Left renal cortex interstitium (tissue), 4 donors: ENCODE results near the gene PRR14. TPM values are rescaled to one million over a fixed set of nuclear protein-coding genes. Genes with fewer than 3 reads are reported as not detected.
A peak's percentile ranks its signal among the peaks of the same experiment; 100 is the strongest.

ENCODE experiments used
- DNase-seq, 4 donors: peaks; one replicate each; pipeline ENCODE4 v3.0.0-alpha.2; 2013; ENCODE audit warnings: low read depth in 4 of 4, low spot score in 2 of 4, missing footprints in 1 of 4
- polyA plus RNA-seq, 4 donors: library from polyadenylated mRNA; unstranded; fragments of 120-200 nt; gene quantifications; one replicate each; pipeline ENCODE4 v1.2.1, GENCODE V29; 2013; ENCODE audit not compliant: insufficient read length in 4 of 4

The PRR14 gene
- 10 to 100 TPM; 38.2 to 54.8 (median 46.0) TPM for polyA plus RNA-seq

DNA sequence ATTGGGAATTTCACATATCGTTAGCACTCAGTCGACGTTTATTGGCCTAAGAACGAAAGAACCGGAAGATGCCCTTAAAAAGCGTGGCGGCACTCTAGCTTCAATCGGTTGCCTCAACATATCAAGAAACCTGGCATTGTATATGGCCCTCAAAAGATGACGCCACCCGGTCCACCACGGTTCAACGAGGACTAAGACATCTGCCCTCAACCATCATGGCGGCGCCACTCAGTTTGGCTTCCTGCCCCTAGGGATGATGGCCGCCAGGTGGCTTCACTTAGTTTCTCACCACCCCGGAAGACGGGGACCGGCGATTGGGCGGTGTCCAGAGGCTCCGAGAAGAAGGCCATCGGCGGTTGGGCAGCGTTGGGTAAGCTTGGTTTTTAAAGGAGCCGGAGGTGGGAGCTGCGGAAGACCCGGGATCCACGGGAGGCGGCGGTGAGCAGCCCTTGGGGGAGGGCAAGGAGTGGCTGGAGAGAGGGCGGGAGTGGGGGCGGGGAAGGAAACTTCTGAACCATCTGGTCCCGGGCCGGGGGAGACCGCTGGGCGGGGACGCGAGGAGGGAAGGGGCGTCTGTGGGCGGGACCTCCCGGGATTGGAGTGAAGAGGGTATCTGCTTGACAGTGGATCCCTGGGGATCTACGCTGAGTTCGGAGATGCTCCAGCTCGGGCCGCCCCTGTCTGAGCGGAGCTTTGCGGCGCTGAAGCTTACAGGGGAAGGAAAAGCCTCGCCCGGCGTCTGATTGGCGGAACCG, at the start of gene PRR14:
Gene PRR14, plus strand, starts transcription at position 592 of the 755 bp plus-strand sequence. CDS start 686 bp downstream, outside the sequence.
- peak; percentile 98 to 100 (median 100) for DNase-seq

DNA sequence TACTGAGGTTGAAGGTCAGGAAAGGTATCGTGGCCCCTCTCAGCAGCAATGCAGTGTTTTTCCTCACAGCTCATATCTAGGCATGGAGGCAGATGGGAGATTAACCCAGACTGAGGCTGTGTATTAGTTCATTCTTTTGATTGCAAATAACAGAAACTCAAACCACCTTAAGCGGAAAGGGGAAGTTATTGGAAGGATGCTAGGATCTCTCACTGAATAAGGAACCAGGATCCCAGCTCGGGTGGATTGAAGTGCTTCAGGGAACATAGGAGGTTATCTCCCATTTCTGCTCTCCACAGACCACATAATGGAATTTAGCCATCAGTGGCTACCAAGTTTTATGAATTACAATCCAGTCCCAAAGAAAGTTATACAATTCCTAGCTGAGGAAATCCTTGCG, 48.8 kb upstream of the PRR14 start:
- no peak for DNase-seq

DNA sequence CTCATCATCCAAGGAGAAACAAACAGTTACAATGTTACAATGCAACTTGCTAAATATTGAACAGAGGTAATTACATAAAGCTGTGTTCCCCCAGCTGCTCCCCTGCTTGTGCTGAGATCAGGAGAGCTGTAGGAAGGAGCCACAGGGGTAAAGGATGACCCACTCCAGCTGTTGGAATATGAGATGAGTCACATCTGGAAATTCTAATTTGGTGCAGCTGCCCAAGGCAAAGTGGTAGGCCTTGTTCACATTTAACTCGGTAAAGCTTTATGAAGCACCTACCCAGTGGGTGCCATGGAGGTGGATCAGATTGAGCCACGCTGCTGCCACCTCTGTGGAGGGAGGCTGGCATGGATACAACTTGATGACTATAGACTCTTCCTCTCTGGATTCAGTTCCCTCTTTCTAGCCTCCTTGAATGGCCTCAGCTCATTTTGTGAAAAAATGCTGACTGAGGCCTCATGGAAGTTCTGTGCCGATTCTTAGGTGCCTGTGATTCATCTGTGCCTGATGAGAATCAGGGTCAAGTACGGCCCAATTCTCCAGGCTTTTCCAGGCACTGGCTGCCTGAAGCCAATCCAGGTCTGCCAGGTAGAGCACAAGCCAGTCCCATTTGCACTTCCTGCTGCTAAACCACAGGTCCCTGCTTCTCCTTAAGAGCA, 48.0 kb upstream of the PRR14 start:
- DNase-seq: no peak

DNA sequence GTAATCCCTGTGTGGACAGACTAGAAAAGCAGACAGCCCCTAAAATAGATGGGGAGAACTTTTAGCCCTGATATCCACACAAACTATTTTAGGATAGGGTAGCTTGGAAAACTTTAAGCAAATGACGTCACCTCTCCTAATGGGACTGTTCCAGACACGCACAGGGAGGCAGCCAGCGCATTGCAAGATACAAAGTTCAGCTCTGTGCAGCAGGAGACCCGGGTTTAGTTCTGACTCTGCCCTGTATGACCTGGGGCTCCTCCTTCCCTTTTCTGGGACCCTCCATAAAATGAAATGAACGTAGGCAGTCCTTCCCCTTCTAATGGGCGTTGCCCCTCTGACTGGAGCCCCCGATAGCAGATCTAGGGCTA, 46.8 kb upstream of the PRR14 start:
- DNase-seq: no peak

DNA sequence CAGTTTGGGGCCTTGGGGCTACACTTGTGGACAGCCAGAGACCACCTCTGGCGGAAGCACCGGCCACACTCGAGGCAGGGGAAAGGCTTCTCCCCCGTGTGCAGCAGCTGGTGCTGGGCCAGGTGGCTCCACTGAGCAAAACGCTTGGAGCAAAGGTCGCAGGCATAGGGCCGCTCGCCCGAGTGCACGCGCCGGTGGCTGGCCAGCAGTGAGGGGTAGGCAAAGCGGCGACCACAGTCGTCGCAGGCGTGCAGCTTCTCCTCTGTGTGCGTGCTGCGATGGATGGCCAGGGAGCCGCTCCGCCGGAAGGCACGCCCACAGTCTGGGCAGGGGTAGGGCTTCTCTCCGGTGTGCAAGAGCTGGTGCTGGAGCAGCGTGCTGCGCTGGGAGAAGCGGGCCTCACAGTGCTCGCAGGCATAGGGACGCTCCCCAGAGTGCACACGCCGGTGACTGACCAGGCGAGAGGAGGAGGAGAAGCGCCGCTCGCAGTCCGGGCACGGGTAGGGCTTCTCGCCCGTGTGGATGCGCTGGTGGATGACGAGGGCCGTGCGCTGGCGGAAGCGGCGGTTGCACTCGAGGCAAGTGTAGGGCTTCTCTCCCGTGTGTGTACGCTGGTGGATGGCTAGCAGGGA, 46.3 kb upstream of the PRR14 start:
- DNase-seq: no peak

DNA sequence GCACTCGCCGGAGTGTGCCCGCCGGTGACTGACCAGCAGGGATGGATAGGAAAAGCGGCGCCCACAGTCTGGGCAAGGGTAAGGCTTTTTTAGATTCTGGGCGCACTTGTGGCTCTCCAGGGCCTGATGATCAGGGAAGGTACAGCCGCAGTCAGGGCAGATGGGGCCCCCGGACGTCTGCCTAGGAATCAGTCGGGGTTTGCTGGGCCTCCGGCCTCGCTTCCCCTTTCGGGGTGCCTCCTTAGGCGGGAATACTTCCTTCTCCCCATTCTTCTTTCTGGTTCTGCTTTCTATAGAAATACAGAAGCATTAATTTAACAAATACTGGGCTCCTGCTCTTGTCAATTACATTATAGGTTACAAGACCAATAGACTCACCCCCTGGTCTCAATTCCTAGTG, 45.6 kb upstream of the PRR14 start:
- no peak for DNase-seq

DNA sequence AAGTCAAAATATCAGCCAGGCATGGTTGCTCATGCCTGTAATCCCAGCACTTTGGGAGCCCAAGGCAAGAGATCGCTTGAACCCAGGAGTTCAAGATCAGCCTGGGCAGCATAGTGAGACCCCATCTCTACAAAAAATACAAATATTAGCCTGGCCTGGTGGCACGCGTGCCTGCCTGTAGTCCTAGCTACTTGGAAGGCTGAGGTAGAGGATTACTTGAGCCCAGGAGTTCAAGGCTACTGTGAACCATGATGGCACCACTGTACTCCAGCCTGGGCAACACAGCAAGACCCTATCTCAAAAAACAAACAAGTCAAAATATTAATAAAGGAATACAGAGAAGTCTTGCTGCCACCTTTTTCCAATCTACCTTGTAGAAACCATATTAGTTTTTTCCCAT, 44.8 kb upstream of the PRR14 start:
- DNase-seq: no peak

DNA sequence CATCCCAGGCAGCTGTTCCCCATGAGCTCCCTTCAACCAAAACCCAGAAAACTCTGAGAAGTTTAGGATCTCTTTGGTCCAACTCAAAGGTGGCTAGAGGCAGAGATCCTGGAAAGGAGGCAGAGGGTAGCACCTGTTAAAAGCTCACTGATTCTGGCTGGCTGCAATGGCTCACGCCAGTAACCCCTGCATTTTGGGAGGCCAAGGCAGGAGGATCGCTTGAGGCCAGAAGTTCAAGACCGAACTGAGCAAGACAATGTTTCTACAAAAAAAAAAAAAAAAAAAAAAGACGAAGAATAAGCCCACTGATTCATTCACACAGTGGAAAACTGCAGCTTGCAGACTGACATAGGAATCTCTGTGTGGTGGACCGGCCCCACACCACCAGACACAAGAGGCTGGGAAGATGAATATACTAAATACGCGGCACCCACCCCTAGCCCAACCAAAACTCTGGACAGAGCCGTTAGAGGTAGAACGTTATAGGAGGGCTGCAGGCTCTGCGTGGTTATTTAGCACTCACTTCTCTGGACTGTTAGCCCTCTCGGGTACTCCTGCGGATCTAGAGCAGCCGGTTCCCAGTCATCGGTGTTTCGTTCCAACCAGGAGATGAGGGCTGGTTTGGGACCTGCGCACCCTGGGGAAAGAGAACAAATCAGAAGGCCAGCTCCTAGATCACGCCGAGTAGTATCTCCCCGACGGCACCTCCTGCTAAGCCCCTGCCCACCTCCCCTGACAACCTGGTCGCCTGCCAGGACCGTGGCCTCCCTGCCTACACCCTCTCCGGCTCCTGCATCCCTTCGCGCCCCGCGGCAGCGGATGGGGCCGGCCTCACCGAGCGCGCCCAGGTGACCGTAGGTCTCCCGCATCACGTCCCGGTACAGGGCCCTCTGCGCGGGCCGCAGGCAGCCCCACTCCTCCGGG, 41.5 kb upstream of the PRR14 start:
- no peak for DNase-seq

DNA sequence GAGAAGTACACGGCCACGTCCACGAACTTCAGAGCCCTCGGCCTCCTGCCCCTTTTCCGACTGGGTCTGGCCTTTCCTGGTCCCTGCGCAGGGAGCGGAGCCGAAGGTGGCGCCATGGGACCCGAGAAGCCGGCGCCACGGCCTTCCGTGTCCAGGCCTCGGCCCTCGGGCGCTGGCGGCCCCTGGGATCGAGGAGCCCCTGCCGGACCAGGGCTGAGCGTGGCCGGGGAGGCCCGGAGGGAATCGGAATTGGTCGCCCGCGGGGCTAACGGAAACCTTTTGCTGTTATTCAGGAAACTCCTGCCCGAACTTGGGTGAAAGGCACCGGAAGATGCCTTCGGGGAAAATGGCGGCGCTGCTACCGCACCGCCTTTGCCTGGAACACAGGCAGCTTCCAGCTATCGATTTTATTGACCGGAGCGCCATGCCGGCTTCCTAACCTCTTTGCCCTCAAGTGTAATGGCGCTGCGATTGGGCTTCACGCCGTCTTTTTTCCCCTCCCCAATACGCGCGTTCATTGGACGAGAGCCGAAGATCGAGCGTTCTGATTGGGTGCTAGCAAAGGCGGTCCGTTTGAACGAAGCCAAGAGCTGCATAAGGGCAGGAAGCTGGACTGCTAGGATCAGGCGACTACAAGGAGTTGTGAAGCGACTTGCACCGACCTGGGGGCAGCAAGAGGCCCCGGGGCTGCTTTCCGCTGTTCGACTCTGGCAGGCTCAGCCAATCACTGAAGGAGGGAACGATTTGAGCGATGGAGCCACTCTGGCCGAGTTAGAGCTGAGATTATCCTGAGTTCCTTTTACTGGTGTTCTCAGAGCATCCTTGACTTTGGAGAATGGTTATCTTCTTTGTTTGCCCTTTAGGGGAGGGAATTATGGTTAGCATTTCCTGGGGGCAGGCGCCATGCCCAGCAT, 40.6 kb upstream of the PRR14 start, which contains the start of gene ZNF689:
Gene ZNF689, minus strand, starts transcription at position 464 of the 914 bp plus-strand sequence. Its CDS starts 348 bp downstream, at position 116.
- DNase-seq: peak; percentile 98 to 100 (median 98)

DNA sequence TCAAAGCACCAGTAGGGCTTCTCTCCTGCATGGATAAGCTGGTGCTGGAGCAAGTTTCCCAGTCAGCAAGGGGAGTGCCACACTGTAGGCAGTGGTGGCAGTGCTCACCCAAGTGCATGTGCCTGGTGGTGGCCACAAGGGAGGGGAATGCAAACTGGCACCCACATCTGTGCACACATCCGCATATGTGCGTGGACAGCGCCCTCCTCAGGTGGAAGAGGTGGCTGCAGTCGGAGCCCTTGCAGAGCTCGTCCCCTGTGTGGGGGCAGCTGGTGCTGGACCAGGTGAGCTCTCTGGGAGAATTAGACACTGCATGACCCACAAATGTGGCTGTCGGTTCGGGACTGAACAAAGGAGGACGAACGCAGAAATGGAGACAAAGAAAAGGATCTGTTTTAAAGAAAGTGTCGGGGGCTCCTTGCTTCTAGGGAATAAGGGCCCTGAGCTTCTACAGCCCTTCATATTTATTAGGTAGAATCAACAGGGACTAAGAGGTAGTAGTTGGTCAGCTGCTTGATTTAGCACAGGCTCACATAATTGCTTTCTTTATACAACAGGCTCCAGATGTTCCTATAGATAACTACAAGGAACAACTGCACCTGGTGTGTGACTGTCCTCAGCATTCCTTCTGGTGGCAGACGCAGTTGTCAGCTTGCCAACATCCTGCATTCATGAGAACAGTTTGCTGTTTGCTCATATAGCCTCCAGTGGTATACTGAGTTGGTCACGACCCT, 35.2 kb upstream of the PRR14 start:
- DNase-seq: no peak

DNA sequence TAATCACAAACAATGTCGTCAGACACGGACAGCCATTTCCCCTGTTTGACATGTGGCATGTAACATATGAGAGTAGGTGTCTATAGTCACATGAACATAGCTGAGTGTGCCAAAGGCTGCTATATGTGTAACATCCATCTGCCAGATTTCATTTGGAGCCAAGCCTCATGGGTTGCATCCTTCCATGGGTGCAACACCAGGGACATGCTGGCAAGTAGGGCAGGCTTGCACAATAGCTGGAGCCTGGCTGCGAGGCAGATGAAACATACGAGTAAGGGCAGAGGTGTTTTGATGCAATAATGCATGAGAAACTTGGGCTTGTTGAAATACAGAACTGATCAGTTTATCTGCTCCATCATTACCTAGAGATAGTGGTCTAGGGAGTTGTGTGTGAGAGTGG, 31.6 kb upstream of the PRR14 start:
- DNase-seq: no peak

DNA sequence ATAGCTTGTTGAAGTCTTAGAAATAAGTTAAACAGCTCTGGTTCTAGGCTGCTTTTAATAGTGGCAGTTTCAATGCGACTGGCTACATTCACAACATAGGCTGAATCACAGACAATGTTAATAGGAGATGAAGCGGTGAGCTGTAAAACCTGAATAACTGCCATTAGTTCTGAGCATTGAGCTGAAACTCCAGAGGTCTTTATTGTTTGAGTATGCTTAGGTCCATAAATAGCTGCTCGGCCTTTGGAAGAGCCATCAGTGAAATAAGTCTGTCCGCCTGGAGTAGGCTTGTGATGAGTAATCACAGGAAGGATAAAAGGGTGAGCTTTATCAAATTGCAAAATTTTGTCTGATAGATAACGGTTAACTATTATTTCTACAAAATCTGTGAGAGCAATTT, 31.1 kb upstream of the PRR14 start:
- DNase-seq: no peak

DNA sequence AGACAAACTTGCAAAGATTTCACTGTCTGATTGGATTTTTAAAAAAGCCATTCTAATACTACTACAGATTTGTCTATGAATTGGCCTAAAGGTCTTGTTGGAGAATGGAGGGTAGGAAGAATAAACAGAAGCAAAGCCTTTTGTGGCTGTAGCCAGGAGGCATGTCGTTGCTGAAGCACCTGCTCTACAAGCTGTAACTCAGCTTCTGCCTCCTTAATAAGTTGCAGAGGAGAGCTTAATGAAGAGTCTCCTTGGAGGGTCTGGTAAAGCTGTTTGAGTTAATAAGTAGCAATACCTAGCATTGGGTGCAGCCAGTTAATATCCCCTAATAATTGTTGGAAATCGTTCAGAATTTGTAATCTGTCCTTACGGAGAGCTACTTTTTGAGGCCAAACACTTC, 30.6 kb upstream of the PRR14 start:
- no peak for DNase-seq

DNA sequence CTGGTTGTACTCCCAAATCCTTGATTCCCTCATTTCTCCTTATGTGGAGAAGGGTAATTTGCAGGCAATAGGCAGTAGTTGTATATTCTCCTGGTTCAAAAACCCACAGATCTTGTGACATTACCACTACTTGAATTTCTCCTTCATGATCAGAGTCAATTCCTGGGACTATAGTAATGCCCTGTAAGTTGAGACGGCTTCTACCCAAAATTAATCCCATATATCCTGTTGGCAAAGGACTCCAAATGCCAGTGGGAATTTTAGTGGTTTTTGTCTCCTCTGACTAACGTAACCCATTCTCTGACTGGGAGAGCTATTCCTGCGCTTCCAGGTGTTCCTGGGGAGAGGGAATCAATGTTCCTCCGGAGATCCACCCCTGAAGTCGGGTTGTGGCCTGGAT, 29.0 kb upstream of the PRR14 start:
- no peak for DNase-seq

DNA sequence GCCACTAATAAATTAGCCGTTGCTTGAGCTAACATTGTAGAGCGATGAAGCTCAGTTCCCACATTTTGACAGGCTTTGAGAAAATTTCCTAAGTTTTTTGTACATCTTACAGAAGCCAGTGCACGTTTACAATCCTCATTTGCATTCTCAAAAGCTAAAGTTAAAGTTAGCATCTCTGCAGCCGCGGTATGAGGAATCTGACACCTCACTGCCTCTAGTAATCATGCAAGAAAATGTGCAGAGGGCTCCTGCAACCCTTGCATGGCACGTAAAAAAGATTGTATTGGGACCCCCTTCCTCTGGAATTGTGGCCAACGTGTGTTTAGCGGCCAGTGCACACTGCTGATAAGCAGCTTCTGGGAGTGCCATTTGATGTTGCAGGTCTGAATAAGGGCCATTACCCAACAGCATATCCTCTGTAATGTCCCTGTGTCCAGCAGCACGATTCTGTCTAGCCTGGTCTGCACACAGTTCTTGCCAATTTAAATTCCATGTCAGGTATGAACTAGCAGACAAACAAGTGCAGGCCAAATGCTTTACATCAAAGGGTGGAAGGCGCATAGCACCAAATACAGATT, 28.2 kb upstream of the PRR14 start:
- no peak for DNase-seq

DNA sequence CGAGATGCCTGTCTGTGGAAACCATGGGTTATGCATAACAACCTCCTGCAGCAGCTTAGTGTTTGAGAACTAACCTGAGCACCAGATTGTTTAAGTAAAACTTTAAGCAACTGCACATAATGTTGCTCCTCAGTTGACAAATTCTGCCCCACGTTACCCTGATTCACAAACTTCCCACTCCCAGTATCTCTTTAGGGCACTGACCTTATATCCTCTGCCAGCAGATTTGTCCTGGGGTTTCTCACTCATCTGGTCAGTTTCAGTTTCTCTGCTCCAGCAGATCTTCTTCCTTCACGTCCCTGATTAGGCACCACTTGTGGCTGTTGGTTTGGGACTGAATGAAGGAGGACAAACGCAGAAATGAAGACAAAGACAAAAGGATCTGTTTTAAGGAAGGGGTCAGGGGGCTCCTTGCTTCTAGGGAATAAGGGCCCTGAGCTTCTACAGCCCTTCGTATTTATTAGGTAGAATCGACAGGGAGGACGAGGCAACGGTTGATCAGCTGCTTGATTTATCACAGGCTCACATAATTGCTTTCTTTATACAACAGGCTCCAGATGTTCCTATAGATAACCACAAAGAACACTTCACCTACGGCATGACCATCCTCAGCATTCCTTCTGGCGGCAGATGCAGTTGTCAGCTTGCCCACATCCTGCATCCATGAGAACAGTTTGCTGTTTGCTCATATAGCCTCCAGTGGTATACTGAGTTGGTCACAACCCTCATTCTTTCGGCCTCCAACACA, 27.1 kb upstream of the PRR14 start:
- DNase-seq: no peak

DNA sequence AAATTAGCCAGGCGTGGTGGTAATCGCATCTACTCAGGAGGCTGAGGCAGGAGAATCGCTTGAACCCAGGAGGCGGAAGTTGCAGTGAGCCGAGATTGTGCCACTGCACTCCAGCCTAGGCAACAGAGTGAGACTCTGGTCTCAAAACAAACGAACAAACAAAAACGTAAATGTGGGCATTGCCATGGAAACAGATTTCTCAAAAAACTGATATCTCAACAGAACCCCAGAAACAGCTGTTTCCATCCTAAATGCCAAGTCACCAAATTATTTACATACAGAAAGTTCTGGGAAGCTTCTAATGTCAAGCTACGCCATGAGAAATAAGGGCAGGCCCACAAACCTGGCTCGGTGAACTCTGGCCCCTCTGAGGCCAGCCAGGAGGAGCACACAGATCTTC, 24.5 kb upstream of the PRR14 start:
- DNase-seq: no peak
